Endodermal cell (in vitro differentiated cells): Measurements from ENCODE around the gene ATP10A. TPM values are rescaled to one million over a fixed set of nuclear protein-coding genes. Genes with fewer than 3 reads are reported as not detected.
A peak's percentile ranks its signal among the peaks of the same experiment; 100 is the strongest.

ENCODE experiments used
- DNase-seq: peaks from one replicate; pipeline ENCODE4 v3.0.0-alpha.2; 2017
- H3K27ac ChIP-seq: 2 replicates; pipeline ENCODE4 v1.5.1; 2013; ENCODE audit warnings: mild to moderate bottlenecking, low read depth, low read length, moderate library complexity
- H3K27me3 ChIP-seq: 2 replicates; pipeline ENCODE4 v1.6.1; 2013; ENCODE audit warnings: mild to moderate bottlenecking, low read length, moderate library complexity; ENCODE audit not compliant: insufficient read depth, control insufficient read depth, poor library complexity, severe bottlenecking
- H3K36me3 ChIP-seq: 2 replicates; pipeline ENCODE4 v1.7.0; 2013; ENCODE audit warnings: mild to moderate bottlenecking, low read length, moderate library complexity; ENCODE audit not compliant: control insufficient read depth, insufficient read depth
- H3K4me1 ChIP-seq: one replicate; pipeline ENCODE4 v1.7.0; 2013; ENCODE audit warnings: low read length; ENCODE audit not compliant: control insufficient read depth, insufficient read depth
- H3K4me3 ChIP-seq: 2 replicates; pipeline ENCODE4 v1.5.1; 2013; ENCODE audit warnings: mild to moderate bottlenecking, low read length, moderate library complexity
- H3K9ac ChIP-seq: 2 replicates; pipeline ENCODE4 v1.6.1; 2013; ENCODE audit warnings: mild to moderate bottlenecking, low read length, moderate library complexity; ENCODE audit not compliant: poor library complexity, severe bottlenecking; ENCODE audit errors: extremely low read depth
- H3K9me3 ChIP-seq: 2 replicates; pipeline ENCODE4 v1.6.1; 2013; ENCODE audit warnings: mild to moderate bottlenecking, low read length, moderate library complexity; ENCODE audit not compliant: control insufficient read depth
- H3K27ac Mint-ChIP-seq: 2 replicates; pipeline ENCODE4 v1.8.0; 2020; ENCODE audit warnings: mixed read lengths
- H3K27me3 Mint-ChIP-seq: 2 replicates; pipeline ENCODE4 v1.8.0; 2021; ENCODE audit warnings: mild to moderate bottlenecking, mixed read lengths; ENCODE audit not compliant: insufficient read depth
- H3K36me3 Mint-ChIP-seq: 2 replicates; pipeline ENCODE4 v1.8.0; 2020; ENCODE audit warnings: low read depth, mixed read lengths
- H3K4me1 Mint-ChIP-seq: 2 replicates; pipeline ENCODE4 v1.8.0; 2020; ENCODE audit warnings: mixed read lengths
- H3K4me3 Mint-ChIP-seq: 2 replicates; pipeline ENCODE4 v1.8.0; 2020; ENCODE audit warnings: mild to moderate bottlenecking, moderate library complexity, mixed read lengths
- H3K9me3 Mint-ChIP-seq: 2 replicates; pipeline ENCODE4 v1.8.0; 2020; ENCODE audit warnings: mild to moderate bottlenecking, mixed read lengths
- CTCF ChIP-seq: fragments of 200-600 bp; sonication (generic); conservative IDR thresholded peaks from 2 replicates; pipeline ENCODE4 v1.5.0; 2021; ENCODE audit warnings: antibody characterized with exemption, mild to moderate bottlenecking
- WGBS, 2 experiments: methylation state at CpG; one replicate each; pipeline versions ENCODE4 v1.1.5 to v1.1.7; 2013; ENCODE audit warnings: missing lambda C conversion rate in 2 of 2, mixed read lengths in 1 of 2; ENCODE audit not compliant: insufficient coverage in 1 of 2, insufficient read length in 1 of 2; 5-methylcytosine and 5-hydroxymethylcytosine counted together
- total RNA-seq, 2 donors: library from RNA; stranded (reverse); fragmentation: NEBNext Ultra II Directional in 1 of 2; extraction: Animal tissue kit (Norgen Biotek cat#: 25700) in 1 of 2; gene quantifications; 2 replicates in 1 of 2; 3 replicates in 1 of 2; pipeline ENCODE4 v1.2.1, GENCODE V29; 2021

Gene ATP10A
- total RNA-seq, 2 donors from 2014 or later, result 0.04 to 1.2 TPM

DNA sequence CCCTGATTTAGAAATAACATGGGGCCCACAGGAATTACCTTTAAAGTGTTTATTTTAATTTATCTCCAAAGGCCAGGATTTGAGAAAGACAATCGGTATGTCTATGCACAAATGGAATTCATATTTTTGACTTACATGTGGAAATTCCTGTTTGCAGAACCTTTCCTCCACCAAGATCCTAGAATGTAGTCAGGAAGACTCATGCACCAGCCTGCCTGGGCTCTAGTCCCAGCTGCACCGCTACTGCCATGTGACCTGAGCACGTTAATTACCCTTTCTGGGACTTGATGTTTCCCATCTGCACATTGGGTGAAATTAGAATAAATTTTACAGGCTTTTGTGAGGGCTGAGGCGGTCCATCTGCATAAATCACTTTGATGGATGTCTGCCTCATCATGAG lies 194.2 kb downstream of the ATP10A start:
- Mint-ChIP-seq H3K4me3 (no peak overlapping the region), H3K9me3 (no peaks in the 10 kb centered on the region), H3K36me3 (no peaks in the 10 kb centered on the region), H3K27ac (no peak overlapping the region), H3K4me1 (peaks cover 30% of the 10 kb centered on the region), H3K27me3 (peaks cover 1% of the 10 kb centered on the region)
- peaks cover 20% of the 10 kb centered on the region for H3K4me1 ChIP-seq
- H3K27me3 ChIP-seq, result no peaks in the 10 kb centered on the region
- H3K9ac ChIP-seq, result no peak overlapping the region
- no peak overlapping the region for H3K27ac ChIP-seq
- H3K4me3 ChIP-seq, result no peak overlapping the region
- 85 to 97% methylated on average over 4 of the region's 4 CpGs for WGBS, 2 experiments
- no peak for TF ChIP-seq CTCF
- no peaks in the 10 kb centered on the region for H3K36me3 ChIP-seq
- no peak for DNase-seq
- H3K9me3 ChIP-seq, result no peaks in the 10 kb centered on the region

- Mint-ChIP-seq H3K36me3 (no peaks in the 10 kb centered on the region), H3K4me3 (no peak overlapping the region), H3K27me3 (peaks cover 1% of the 10 kb centered on the region), H3K9me3 (no peaks in the 10 kb centered on the region), H3K4me1 (peaks cover 30% of the 10 kb centered on the region), H3K27ac (no peak overlapping the region)
- DNase-seq, result no peak
- Histone ChIP-seq H3K36me3 (no peaks in the 10 kb centered on the region), H3K27me3 (no peaks in the 10 kb centered on the region), H3K4me1 (peaks cover 20% of the 10 kb centered on the region), H3K9ac (no peak overlapping the region), H3K9me3 (no peaks in the 10 kb centered on the region), H3K4me3 (no peak overlapping the region), H3K27ac (peak overlapping the region; percentile 20)
- 90% methylated on average over 8 to 11 of the region's 11 CpGs for WGBS, 2 experiments
- TF ChIP-seq CTCF, result no peak
These were observed 194.8 kb downstream of the ATP10A start for GRCh38 chr15:25668236-25668795.

GRCh38 chr15:25667829-25668228 lies 195.3 kb downstream of the ATP10A start:
- Mint-ChIP-seq H3K4me3 (no peak overlapping the region), H3K27me3 (peaks cover 1% of the 10 kb centered on the region), H3K9me3 (no peaks in the 10 kb centered on the region), H3K36me3 (no peaks in the 10 kb centered on the region), H3K4me1 (peaks cover 30% of the 10 kb centered on the region), H3K27ac (no peak overlapping the region)
- H3K36me3 ChIP-seq, result no peaks in the 10 kb centered on the region
- no peak overlapping the region for H3K4me3 ChIP-seq
- TF ChIP-seq CTCF, result no peak
- no peaks in the 10 kb centered on the region for H3K9me3 ChIP-seq
- H3K27ac ChIP-seq, result peak overlapping the region; percentile 20
- H3K9ac ChIP-seq, result no peak overlapping the region
- no peaks in the 10 kb centered on the region for H3K27me3 ChIP-seq
- no peak for DNase-seq
- 85 to 88% methylated on average over 4 to 13 of the region's 13 CpGs for WGBS, 2 experiments
- peaks cover 20% of the 10 kb centered on the region for H3K4me1 ChIP-seq
